Stomach (tissue), 4 donors: ENCODE results near the gene CEP152.

Experiments
- CTCF ChIP-seq, 7 experiments: fragments of 450-650 bp in 4 of 7; fragments of 200-600 bp in 3 of 7; sonication (generic) in 3 of 7; IDR thresholded peaks; one replicate each; pipeline ENCODE4 v1.5.1; 2016 to 2019; ENCODE audit warnings: antibody characterized with exemption in 7 of 7, control low read depth in 2 of 7, mild to moderate bottlenecking in 1 of 7
- POLR2A ChIP-seq, 4 donors: fragments of 450-650 bp; IDR thresholded peaks; one replicate each; pipeline ENCODE4 v1.6.1; 2016; ENCODE audit warnings: antibody characterized with exemption in 4 of 4, control low read depth in 2 of 4, mild to moderate bottlenecking in 1 of 4, moderate library complexity in 1 of 4

- TF ChIP-seq POLR2A (IDR thresholded peaks at IDR 0.05) (no peak), CTCF (IDR thresholded peaks at IDR 0.05) (no peak)
Observed at GRCh38 chr15:48702569-48703236, 108.2 kb downstream of the CEP152 start.
